ENCODE data around the gene SLAMF9.

Gene SLAMF9

GRCh38 chr1:159933347-159933746 lies 20.7 kb downstream of the SLAMF9 start:
- Histone ChIP-seq H2AFZ (ENCODE audit: low read length, unreplicated experiment) (no peak overlapping the region), H3K27me3 (ENCODE audit: insufficient read depth, low read length) (no peaks in the 10 kb centered on the region), H3K27ac (ENCODE audit: low read depth, low read length) (no peak overlapping the region), H3K36me3 (ENCODE audit: insufficient read depth, low read length) (no peaks in the 10 kb centered on the region), H3K4me3 (ENCODE audit: low read depth, low read length) (no peak overlapping the region), H3K4me1 (ENCODE audit: control insufficient read depth, insufficient read depth, low read length, unreplicated experiment) (peaks cover 2% of the 10 kb centered on the region), H3K79me2 (ENCODE audit: control insufficient read depth, insufficient read depth, low read length, unreplicated experiment) (no peaks in the 10 kb centered on the region)

GRCh38 chr1:159932296-159933285 lies 21.4 kb downstream of the SLAMF9 start:
- H3K79me2 ChIP-seq (ENCODE audit: control insufficient read depth, insufficient read depth, low read length, unreplicated experiment), result no peaks in the 10 kb centered on the region
- H3K27me3 ChIP-seq (ENCODE audit: insufficient read depth, low read length), result no peaks in the 10 kb centered on the region
- H3K27ac ChIP-seq (ENCODE audit: low read depth, low read length), result no peak overlapping the region
- no peaks in the 10 kb centered on the region for H3K36me3 ChIP-seq (ENCODE audit: insufficient read depth, low read length)
- H3K4me3 ChIP-seq (ENCODE audit: low read depth, low read length), result no peak overlapping the region
- peaks cover 2% of the 10 kb centered on the region for H3K4me1 ChIP-seq (ENCODE audit: control insufficient read depth, insufficient read depth, low read length, unreplicated experiment)
- H2AFZ ChIP-seq (ENCODE audit: low read length, unreplicated experiment), result no peak overlapping the region

- Histone ChIP-seq H3K4me3 (ENCODE audit: low read depth, low read length) (no peak overlapping the region), H3K27me3 (ENCODE audit: insufficient read depth, low read length) (no peaks in the 10 kb centered on the region), H2AFZ (ENCODE audit: low read length, unreplicated experiment) (no peak overlapping the region), H3K4me1 (ENCODE audit: control insufficient read depth, insufficient read depth, low read length, unreplicated experiment) (peaks cover 2% of the 10 kb centered on the region), H3K27ac (ENCODE audit: low read depth, low read length) (no peak overlapping the region), H3K79me2 (ENCODE audit: control insufficient read depth, insufficient read depth, low read length, unreplicated experiment) (no peaks in the 10 kb centered on the region), H3K36me3 (ENCODE audit: insufficient read depth, low read length) (no peaks in the 10 kb centered on the region)
These were observed 22.3 kb downstream of the SLAMF9 start for GRCh38 chr1:159931795-159932173.

GRCh38 chr1:159931101-159931794 lies 22.8 kb downstream of the SLAMF9 start:
- no peak overlapping the region for H3K4me3 ChIP-seq (ENCODE audit: low read depth, low read length)
- no peaks in the 10 kb centered on the region for H3K79me2 ChIP-seq (ENCODE audit: control insufficient read depth, insufficient read depth, low read length, unreplicated experiment)
- H3K27ac ChIP-seq (ENCODE audit: low read depth, low read length), result no peak overlapping the region
- no peaks in the 10 kb centered on the region for H3K27me3 ChIP-seq (ENCODE audit: insufficient read depth, low read length)
- no peaks in the 10 kb centered on the region for H3K36me3 ChIP-seq (ENCODE audit: insufficient read depth, low read length)
- no peak overlapping the region for H2AFZ ChIP-seq (ENCODE audit: low read length, unreplicated experiment)
- peaks cover 4% of the 10 kb centered on the region for H3K4me1 ChIP-seq (ENCODE audit: control insufficient read depth, insufficient read depth, low read length, unreplicated experiment)

- Histone ChIP-seq H3K4me1 (ENCODE audit: control insufficient read depth, insufficient read depth, low read length, unreplicated experiment) (peaks cover 9% of the 10 kb centered on the region), H3K36me3 (ENCODE audit: insufficient read depth, low read length) (no peaks in the 10 kb centered on the region), H3K4me3 (ENCODE audit: low read depth, low read length) (no peak overlapping the region), H3K27ac (ENCODE audit: low read depth, low read length) (no peak overlapping the region), H3K27me3 (ENCODE audit: insufficient read depth, low read length) (no peaks in the 10 kb centered on the region), H3K79me2 (ENCODE audit: control insufficient read depth, insufficient read depth, low read length, unreplicated experiment) (no peaks in the 10 kb centered on the region), H2AFZ (ENCODE audit: low read length, unreplicated experiment) (no peak overlapping the region)
These were observed 23.4 kb downstream of the SLAMF9 start for GRCh38 chr1:159930634-159931033.

- no peak overlapping the region for H3K4me3 ChIP-seq (ENCODE audit: low read depth, low read length)
- H2AFZ ChIP-seq (ENCODE audit: low read length, unreplicated experiment), result no peak overlapping the region
- H3K4me1 ChIP-seq (ENCODE audit: control insufficient read depth, insufficient read depth, low read length, unreplicated experiment), result peaks cover 9% of the 10 kb centered on the region
- no peaks in the 10 kb centered on the region for H3K36me3 ChIP-seq (ENCODE audit: insufficient read depth, low read length)
- no peaks in the 10 kb centered on the region for H3K79me2 ChIP-seq (ENCODE audit: control insufficient read depth, insufficient read depth, low read length, unreplicated experiment)
- H3K27ac ChIP-seq (ENCODE audit: low read depth, low read length), result no peak overlapping the region
- H3K27me3 ChIP-seq (ENCODE audit: insufficient read depth, low read length), result no peaks in the 10 kb centered on the region
These were observed 23.8 kb downstream of the SLAMF9 start for GRCh38 chr1:159930216-159930615.

GRCh38 chr1:159929155-159930051 lies 24.6 kb downstream of the SLAMF9 start:
- Histone ChIP-seq H3K36me3 (ENCODE audit: insufficient read depth, low read length) (no peaks in the 10 kb centered on the region), H3K27me3 (ENCODE audit: insufficient read depth, low read length) (no peaks in the 10 kb centered on the region), H2AFZ (ENCODE audit: low read length, unreplicated experiment) (no peak overlapping the region), H3K4me3 (ENCODE audit: low read depth, low read length) (no peak overlapping the region), H3K79me2 (ENCODE audit: control insufficient read depth, insufficient read depth, low read length, unreplicated experiment) (peaks cover 7% of the 10 kb centered on the region), H3K4me1 (ENCODE audit: control insufficient read depth, insufficient read depth, low read length, unreplicated experiment) (peaks cover 9% of the 10 kb centered on the region), H3K27ac (ENCODE audit: low read depth, low read length) (no peak overlapping the region)

GRCh38 chr1:159928491-159929050 lies 25.5 kb downstream of the SLAMF9 start:
- Histone ChIP-seq H3K4me1 (ENCODE audit: control insufficient read depth, insufficient read depth, low read length, unreplicated experiment) (peaks cover 9% of the 10 kb centered on the region), H3K4me3 (ENCODE audit: low read depth, low read length) (no peak overlapping the region), H3K36me3 (ENCODE audit: insufficient read depth, low read length) (no peaks in the 10 kb centered on the region)

GRCh38 chr1:159927849-159928431 lies 26.1 kb downstream of the SLAMF9 start:
- no peak overlapping the region for H3K4me3 ChIP-seq (ENCODE audit: low read depth, low read length)
- H3K4me1 ChIP-seq (ENCODE audit: control insufficient read depth, insufficient read depth, low read length, unreplicated experiment), result peaks cover 15% of the 10 kb centered on the region
- no peak overlapping the region for H3K27ac ChIP-seq (ENCODE audit: low read depth, low read length)
- H3K79me2 ChIP-seq (ENCODE audit: control insufficient read depth, insufficient read depth, low read length, unreplicated experiment), result peaks cover 21% of the 10 kb centered on the region
- H3K27me3 ChIP-seq (ENCODE audit: insufficient read depth, low read length), result no peaks in the 10 kb centered on the region
- H2AFZ ChIP-seq (ENCODE audit: low read length, unreplicated experiment), result no peak overlapping the region
- H3K36me3 ChIP-seq (ENCODE audit: insufficient read depth, low read length), result no peaks in the 10 kb centered on the region

More at GRCh38 chr1:159928491-159929050, 25.5 kb downstream of the SLAMF9 start:
- no peaks in the 10 kb centered on the region for H3K27me3 ChIP-seq (ENCODE audit: insufficient read depth, low read length)
- H2AFZ ChIP-seq (ENCODE audit: low read length, unreplicated experiment), result no peak overlapping the region
- H3K79me2 ChIP-seq (ENCODE audit: control insufficient read depth, insufficient read depth, low read length, unreplicated experiment), result peaks cover 15% of the 10 kb centered on the region
- H3K27ac ChIP-seq (ENCODE audit: low read depth, low read length), result no peak overlapping the region

Measured in ACC112 (cell line).